CD4-positive, alpha-beta memory T cell (primary cell): Measurements from ENCODE around the gene KCNN1. TPM values are rescaled to one million over a fixed set of nuclear protein-coding genes. Genes with fewer than 3 reads are reported as not detected.

ENCODE experiments used
- CTCF ChIA-PET: fragments of 350-600 bp; sonication (Branson Sonifier 250); formaldehyde crosslinking; loops from one replicate; lab custom pipeline; 2021; ENCODE audit warnings: inconsistent platforms; ENCODE audit not compliant: partially characterized antibody; lab: Charles Lee
- POLR2A ChIA-PET: fragments of 350-600 bp; sonication (Branson Sonifier 250); formaldehyde crosslinking; loops from one replicate; lab custom pipeline; 2021; ENCODE audit not compliant: partially characterized antibody; lab: Charles Lee
- DNase-seq, 5 donors: peaks; one replicate each; pipeline versions ENCODE4 v3.0.0 to v3.0.0-alpha.2; 2020 to 2022; ENCODE audit warnings: mixed read lengths in 1 of 5
- H3K27ac ChIP-seq: one replicate; pipeline ENCODE4 v1.7.0; 2013; ENCODE audit warnings: low read depth, low read length
- H3K27me3 ChIP-seq: 2 replicates; pipeline ENCODE4 v1.7.0; 2013; ENCODE audit warnings: mild to moderate bottlenecking, low read length, moderate library complexity; ENCODE audit not compliant: insufficient read depth
- H3K36me3 ChIP-seq: 2 replicates; pipeline ENCODE4 v1.7.0; 2013; ENCODE audit warnings: mild to moderate bottlenecking, low read length, moderate library complexity; ENCODE audit not compliant: insufficient read depth
- H3K4me1 ChIP-seq: 2 replicates; pipeline ENCODE4 v1.7.0; 2013; ENCODE audit warnings: mild to moderate bottlenecking, low read length, moderate library complexity; ENCODE audit not compliant: insufficient read depth
- H3K4me3 ChIP-seq, 2 donors: one replicate each; pipeline ENCODE4 v1.7.0; 2013; ENCODE audit warnings: low read length in 2 of 2, mild to moderate bottlenecking in 1 of 2
- H3K9me3 ChIP-seq, 2 donors: one replicate each; pipeline ENCODE4 v1.7.0; 2013; ENCODE audit warnings: low read length in 2 of 2, control low read depth in 1 of 2; ENCODE audit not compliant: control insufficient read depth in 1 of 2
- H3K27ac Mint-ChIP-seq, 7 donors: one replicate each; pipeline ENCODE4 v1.8.0; 2020 to 2021; ENCODE audit warnings: mixed read lengths in 7 of 7, mild to moderate bottlenecking in 6 of 7, inconsistent platforms in 3 of 7, moderate library complexity in 3 of 7
- H3K27me3 Mint-ChIP-seq, 2 donors: one replicate each; pipeline ENCODE4 v1.8.0; 2020 to 2021; ENCODE audit warnings: mixed read lengths in 2 of 2
- H3K36me3 Mint-ChIP-seq, 2 donors: one replicate each; pipeline ENCODE4 v1.8.0; 2020 to 2021; ENCODE audit warnings: mixed read lengths in 2 of 2, inconsistent platforms in 1 of 2, mild to moderate bottlenecking in 1 of 2
- H3K4me1 Mint-ChIP-seq, 4 donors: one replicate each; pipeline ENCODE4 v1.8.0; 2020 to 2021; ENCODE audit warnings: mixed read lengths in 4 of 4, mild to moderate bottlenecking in 1 of 4
- H3K4me3 Mint-ChIP-seq, 8 donors: one replicate each; pipeline ENCODE4 v1.8.0; 2020 to 2021; ENCODE audit warnings: mixed read lengths in 8 of 8, mild to moderate bottlenecking in 7 of 8, moderate library complexity in 6 of 8, inconsistent platforms in 3 of 8
- H3K9me3 Mint-ChIP-seq, 8 donors: one replicate each; pipeline ENCODE4 v1.8.0; 2020 to 2021; ENCODE audit warnings: mixed read lengths in 8 of 8, mild to moderate bottlenecking in 5 of 8, inconsistent platforms in 3 of 8, moderate library complexity in 1 of 8
- intact Hi-C: fragments of 100-400 bp; cut with micrococcal nuclease; formaldehyde crosslinking; loops from one replicate; pipeline ENCODE4 v1.15.1; 2023
- polyA plus RNA-seq, 2 donors: library from polyadenylated mRNA; unstranded; fragments of 300-500 nt; fragmentation: Illumina TruSeq; gene quantifications; one replicate each; pipeline ENCODE4 v1.2.3, GENCODE V29; 2021
- total RNA-seq, 2 experiments: library from RNA; stranded (reverse); gene quantifications; one replicate each; pipeline ENCODE4 v1.2.3, GENCODE V29; 2021

KCNN1 gene
- total and polyA plus RNA-seq, 4 experiments from 2014 or later, result not detected

DNA sequence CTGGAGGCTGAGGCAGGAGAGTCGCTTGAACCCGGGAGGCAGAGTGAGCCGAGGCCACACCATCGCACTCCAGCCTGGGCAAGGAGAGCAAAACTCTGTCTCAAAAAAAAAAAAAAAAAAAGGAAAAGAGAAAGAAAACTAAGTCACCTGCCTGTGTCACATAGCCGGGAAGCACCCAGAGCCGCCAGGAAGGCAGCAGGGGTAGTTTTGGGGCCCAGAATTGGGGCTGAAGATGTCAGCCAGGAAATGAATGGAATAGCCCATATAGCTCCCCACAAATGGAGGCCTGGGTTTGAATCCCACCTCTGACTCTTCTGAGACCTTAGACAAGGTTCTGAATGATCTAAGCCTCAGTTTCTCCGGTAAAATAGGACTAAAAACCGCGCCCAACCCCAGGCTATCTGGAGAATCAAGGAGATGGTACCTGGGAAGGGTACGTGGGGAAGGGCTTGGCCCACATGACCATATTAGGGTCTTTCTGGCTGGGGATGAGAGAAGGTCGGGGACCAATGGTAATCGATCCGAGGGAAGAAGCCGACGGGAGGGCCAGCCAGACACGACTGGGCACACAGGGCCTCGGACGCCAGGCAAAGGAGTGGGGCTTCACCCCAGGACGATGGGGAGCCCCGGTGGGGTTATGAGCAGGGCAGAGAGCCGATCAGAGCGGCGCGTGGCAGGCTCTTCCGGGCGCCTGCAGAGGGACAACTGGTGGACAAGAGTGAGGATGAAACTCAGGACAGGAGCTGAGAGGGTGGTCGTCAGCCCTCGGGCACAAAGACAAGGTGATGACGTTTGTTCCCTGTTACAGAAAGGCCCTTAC, 19.7 kb upstream of the KCNN1 start:
- peak overlapping the region in 1 of 2 donors; percentile 64 for H3K4me3 ChIP-seq
- peak overlapping the region; percentile 100 for H3K27ac ChIP-seq
- intact Hi-C loops, result loop anchor here (1.0 to 10.0 kb wide), 6 partner anchors 9 to 218 kb away; partner anchors contain the start of genes CCDC124 and RPL18A
- H3K36me3 Mint-ChIP-seq, result peaks cover 0 to 5% of the 10 kb centered on the region in 2 donors
- H3K4me1 Mint-ChIP-seq, result peaks cover 25 to 55% (median 41%) of the 10 kb centered on the region in 4 donors
- DNase-seq, result peak in 2 of 5 donors; percentile 20 to 24
- peaks cover 44% of the 10 kb centered on the region for H3K4me1 ChIP-seq
- H3K27ac Mint-ChIP-seq, result peak overlapping the region; percentile 96 to 99 (median 98)
- H3K9me3 Mint-ChIP-seq, result peaks cover 0 to 3% (median 0%) of the 10 kb centered on the region in 8 donors
- peak overlapping the region; percentile 82 to 90 (median 87) for H3K4me3 Mint-ChIP-seq
- CTCF ChIA-PET, result interaction anchor here (0.7 to 19.4 kb wide), 10 partner anchors 11 to 305 kb away, joined by 3 to 402 read pairs (median 6); partner anchors contain the start of genes CCDC124 and RPL18A
- H3K27me3 ChIP-seq, result peaks cover 18% of the 10 kb centered on the region
- no peaks in the 10 kb centered on the region for H3K9me3 ChIP-seq
- POLR2A ChIA-PET, result interaction anchor here (0.6 to 6.6 kb wide), 7 partner anchors 14 to 332 kb away, joined by 3 to 34 read pairs (median 9); partner anchors contain the start of genes CCDC124 and RPL18A
- H3K36me3 ChIP-seq, result no peaks in the 10 kb centered on the region
- H3K27me3 Mint-ChIP-seq, result peaks cover 21 to 22% of the 10 kb centered on the region in 2 donors

DNA sequence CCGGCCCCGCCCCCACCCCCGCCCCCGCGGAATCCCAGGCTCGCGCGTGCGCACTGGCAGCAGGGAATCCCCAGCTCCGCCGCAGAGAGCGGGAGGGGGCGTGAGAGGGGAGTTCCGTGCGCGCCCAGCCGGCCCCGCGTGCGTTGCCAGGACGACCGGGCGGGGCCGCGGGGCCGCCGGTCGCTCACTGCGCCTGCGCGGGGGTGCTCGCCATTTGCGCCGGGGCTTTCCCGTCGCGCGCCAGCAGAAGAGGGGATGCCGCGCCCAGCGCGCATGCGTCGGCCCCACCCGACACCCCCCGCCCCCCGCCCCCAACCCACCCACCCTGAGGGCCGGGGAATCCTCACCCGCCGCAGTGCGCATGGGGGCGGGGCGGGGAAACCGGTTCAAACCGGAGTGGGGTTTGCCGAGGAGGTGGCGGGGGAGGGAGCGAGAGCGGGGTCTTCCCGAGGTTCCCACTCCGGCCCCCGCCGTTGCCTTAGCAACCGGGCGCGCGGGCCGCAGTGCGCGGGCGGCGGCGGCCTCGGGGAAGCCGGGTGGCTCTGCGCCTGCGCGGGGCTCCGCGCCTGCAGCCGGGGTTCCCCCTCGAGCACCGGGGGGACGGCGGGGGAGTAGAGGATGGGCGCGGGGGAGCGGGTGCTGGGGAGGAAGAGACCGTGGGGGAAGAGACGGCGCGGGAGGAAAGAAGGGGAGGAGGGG, 18.9 kb upstream of the KCNN1 start:
- DNase-seq, result peak; percentile 94 to 97 (median 96)
- Mint-ChIP-seq H3K27ac (peak overlapping the region; percentile 64 to 99 (median 84)), H3K27me3 (peaks cover 21 to 27% of the 10 kb centered on the region in 2 donors), H3K9me3 (peaks cover 0 to 3% (median 0%) of the 10 kb centered on the region in 8 donors), H3K4me3 (peak overlapping the region; percentile 54 to 90 (median 80)), H3K4me1 (peaks cover 25 to 62% (median 41%) of the 10 kb centered on the region in 4 donors), H3K36me3 (peaks cover 0 to 5% of the 10 kb centered on the region in 2 donors)
- ChIA-PET CTCF (interaction anchor here (1.0 to 19.4 kb wide), 6 partner anchors 11 to 97 kb away, joined by 3 to 402 read pairs (median 12); partner anchors contain the start of genes CCDC124 and RPL18A), POLR2A (interaction anchor here (0.6 to 6.6 kb wide), 7 partner anchors 15 to 331 kb away, joined by 3 to 34 read pairs (median 3); partner anchors contain the start of genes ARRDC2, CCDC124 and RPL18A)
- Histone ChIP-seq H3K4me1 (peaks cover 52% of the 10 kb centered on the region), H3K27me3 (peaks cover 25% of the 10 kb centered on the region), H3K9me3 (no peaks in the 10 kb centered on the region), H3K27ac (peak overlapping the region; percentile 100), H3K36me3 (no peaks in the 10 kb centered on the region), H3K4me3 (peak overlapping the region in 1 of 2 donors; percentile 43)
- intact Hi-C loops, result loop anchor here (1.0 to 10.0 kb wide), 4 partner anchors 15 to 217 kb away; partner anchors contain the start of genes CCDC124 and RPL18A

DNA sequence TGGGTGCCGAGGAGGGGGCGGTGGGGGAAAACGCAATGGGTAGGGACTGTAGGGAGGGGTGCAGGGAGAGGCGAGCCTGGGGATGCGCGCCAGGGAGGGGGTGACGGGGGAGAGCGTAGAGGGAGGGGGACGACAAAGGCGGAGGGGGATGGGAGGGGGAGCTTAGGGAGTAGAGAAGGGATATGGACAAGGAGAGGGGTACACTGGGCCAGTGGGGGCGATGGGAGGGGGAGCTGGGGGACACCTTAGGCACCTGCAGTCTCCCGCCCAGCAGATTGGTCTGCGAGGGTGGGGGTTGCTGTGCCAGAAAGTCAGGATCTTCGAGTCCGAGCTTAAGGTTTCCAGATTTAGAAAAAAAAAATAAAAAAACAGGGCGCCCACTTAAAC, 18.4 kb upstream of the KCNN1 start:
- peaks cover 0 to 5% of the 10 kb centered on the region in 2 donors for H3K36me3 Mint-ChIP-seq
- H3K27me3 ChIP-seq, result peaks cover 31% of the 10 kb centered on the region
- H3K4me3 Mint-ChIP-seq, result peak overlapping the region; percentile 67 to 90 (median 78)
- no peak for DNase-seq
- H3K27ac ChIP-seq, result peak overlapping the region; percentile 62
- H3K4me1 ChIP-seq, result peaks cover 57% of the 10 kb centered on the region
- H3K9me3 ChIP-seq, result no peaks in the 10 kb centered on the region
- peaks cover 24 to 33% of the 10 kb centered on the region in 2 donors for H3K27me3 Mint-ChIP-seq
- H3K9me3 Mint-ChIP-seq, result peaks cover 0 to 3% (median 0%) of the 10 kb centered on the region in 8 donors
- H3K4me1 Mint-ChIP-seq, result peaks cover 25 to 67% (median 41%) of the 10 kb centered on the region in 4 donors
- intact Hi-C loops, result loop anchor here (10.0 kb wide), 1 partner anchor 216 kb away; no protein-coding TSS in a partner anchor
- peak overlapping the region; percentile 36 to 98 (median 64) for H3K27ac Mint-ChIP-seq
- ChIA-PET POLR2A (interaction anchor here (1.1 to 6.6 kb wide), 5 partner anchors 15 to 171 kb away, joined by 3 to 34 read pairs (median 9); partner anchors contain the start of genes ARRDC2, CCDC124 and RPL18A), CTCF (interaction anchor here (1.0 to 19.4 kb wide), 3 partner anchors 12 to 89 kb away, joined by 3 to 402 read pairs (median 65); partner anchors contain the start of gene RPL18A)
- peak overlapping the region in 1 of 2 donors; percentile 43 for H3K4me3 ChIP-seq
- H3K36me3 ChIP-seq, result no peaks in the 10 kb centered on the region

DNA sequence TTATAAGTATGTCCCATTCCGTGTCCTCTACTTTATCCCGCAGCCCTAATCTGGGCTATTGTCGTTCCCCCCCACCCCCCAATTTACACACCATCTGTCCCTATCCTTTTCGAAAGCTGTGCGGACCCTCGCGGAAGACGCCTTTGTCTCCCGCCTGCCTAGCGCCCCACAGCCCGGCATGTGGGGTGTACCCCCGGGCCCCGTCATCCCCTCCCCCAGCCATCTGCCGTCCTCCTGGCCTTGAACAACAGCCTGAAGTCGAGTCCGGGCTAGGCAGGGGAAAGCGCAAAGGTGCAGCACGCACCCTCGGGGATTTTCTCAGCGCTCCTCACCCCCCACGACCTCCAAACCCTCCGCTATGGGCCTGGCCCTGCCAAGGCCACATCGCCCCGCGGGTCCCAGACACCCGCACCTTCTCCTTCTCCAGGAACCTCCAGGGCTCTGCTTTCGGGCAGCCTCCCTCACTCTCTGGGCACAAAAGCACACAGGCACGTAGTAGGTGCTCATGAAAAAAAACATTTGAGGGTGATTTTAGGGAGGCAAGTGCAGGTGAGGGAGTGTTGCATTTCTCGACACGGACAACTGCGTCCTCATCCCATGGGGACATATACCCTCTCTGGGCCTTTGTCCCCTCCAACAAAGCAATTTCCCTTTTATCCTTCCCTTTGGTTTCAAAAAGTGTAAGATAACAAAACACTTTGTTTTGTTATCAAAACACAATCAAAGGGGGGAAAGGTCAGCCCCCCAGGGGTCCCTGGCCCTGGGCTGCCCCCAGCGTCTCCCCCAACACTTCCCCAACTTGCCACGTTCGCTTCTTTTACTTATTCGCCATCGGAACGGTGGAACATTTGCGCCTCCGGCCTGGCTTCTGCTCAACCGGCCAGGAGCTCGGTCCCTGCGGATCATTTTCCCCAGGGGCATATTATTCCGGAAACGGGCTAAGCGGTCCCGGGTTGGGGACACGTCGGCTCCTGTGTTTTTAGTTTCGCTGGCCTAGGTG, 17.7 kb upstream of the KCNN1 start:
- peaks cover 0 to 3% (median 0%) of the 10 kb centered on the region in 8 donors for H3K9me3 Mint-ChIP-seq
- peak overlapping the region in 1 of 2 donors; percentile 43 for H3K4me3 ChIP-seq
- H3K9me3 ChIP-seq, result no peaks in the 10 kb centered on the region
- peak overlapping the region; percentile 30 to 98 (median 82) for H3K27ac Mint-ChIP-seq
- peaks cover 59% of the 10 kb centered on the region for H3K4me1 ChIP-seq
- peaks cover 25 to 67% (median 41%) of the 10 kb centered on the region in 4 donors for H3K4me1 Mint-ChIP-seq
- H3K4me3 Mint-ChIP-seq, result peak overlapping the region; percentile 67 to 90 (median 78)
- intact Hi-C loops, result loop anchor here (10.0 kb wide), 1 partner anchor 216 kb away; no protein-coding TSS in a partner anchor
- DNase-seq, result peak in 2 of 5 donors; percentile 15
- ChIA-PET CTCF (interaction anchor here (6.6 to 19.4 kb wide), 2 partner anchors 13 to 50 kb away, joined by 65 to 402 read pairs; no protein-coding TSS in a partner anchor), POLR2A (interaction anchor here (1.0 to 6.6 kb wide), 6 partner anchors 16 to 331 kb away, joined by 3 to 34 read pairs (median 6); partner anchors contain the start of genes ARRDC2, CCDC124 and RPL18A)
- H3K27me3 ChIP-seq, result peaks cover 34% of the 10 kb centered on the region
- H3K27ac ChIP-seq, result peak overlapping the region; percentile 62
- peaks cover 28 to 37% of the 10 kb centered on the region in 2 donors for H3K27me3 Mint-ChIP-seq
- no peaks in the 10 kb centered on the region for H3K36me3 ChIP-seq
- peaks cover 0 to 4% of the 10 kb centered on the region in 2 donors for H3K36me3 Mint-ChIP-seq

DNA sequence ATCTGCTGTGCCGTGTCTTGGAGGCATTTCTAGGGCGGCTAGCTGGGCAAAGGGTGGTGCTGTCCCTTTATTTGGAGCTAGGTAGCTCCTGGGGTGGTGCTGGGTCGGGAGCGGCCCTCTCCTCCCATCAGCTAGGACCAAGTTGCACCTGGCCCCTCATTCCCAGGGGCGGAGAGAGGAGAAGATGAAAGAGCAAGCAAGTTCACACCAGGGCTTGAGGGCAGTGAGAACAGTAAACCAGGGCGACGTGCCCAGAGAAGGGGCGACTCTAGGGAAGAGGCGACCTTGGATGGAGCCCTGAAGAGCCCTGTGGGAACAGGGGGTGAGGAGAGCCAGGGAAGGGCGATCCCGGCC, 17.0 kb upstream of the KCNN1 start:
- Mint-ChIP-seq H3K4me1 (peaks cover 25 to 67% (median 41%) of the 10 kb centered on the region in 4 donors), H3K27me3 (peaks cover 30 to 39% of the 10 kb centered on the region in 2 donors), H3K9me3 (peaks cover 0 to 3% (median 0%) of the 10 kb centered on the region in 8 donors), H3K36me3 (peaks cover 0 to 3% of the 10 kb centered on the region in 2 donors), H3K27ac (peak overlapping the region in 5 of 7 donors; percentile 68 to 98 (median 80)), H3K4me3 (peak overlapping the region in 7 of 8 donors; percentile 27 to 90 (median 77))
- no peak overlapping the region for H3K27ac ChIP-seq
- no peaks in the 10 kb centered on the region for H3K36me3 ChIP-seq
- peaks cover 59% of the 10 kb centered on the region for H3K4me1 ChIP-seq
- peak in 2 of 5 donors; percentile 13 to 31 for DNase-seq
- CTCF ChIA-PET, result interaction anchor here (6.6 to 19.4 kb wide), 2 partner anchors 13 to 49 kb away, joined by 65 to 402 read pairs; no protein-coding TSS in a partner anchor
- peaks cover 34% of the 10 kb centered on the region for H3K27me3 ChIP-seq
- POLR2A ChIA-PET, result interaction anchor here (1.0 to 6.6 kb wide), 3 partner anchors 17 to 331 kb away, joined by 3 to 34 read pairs (median 29); partner anchors contain the start of gene CCDC124
- H3K9me3 ChIP-seq, result no peaks in the 10 kb centered on the region
- H3K4me3 ChIP-seq, result no peak overlapping the region
- intact Hi-C loops, result loop anchor here (10.0 kb wide), 1 partner anchor 215 kb away; no protein-coding TSS in a partner anchor
